Lung (tissue), 12 donors: ENCODE results near the gene CELF5. TPM values are rescaled to one million over a fixed set of nuclear protein-coding genes. Genes with fewer than 3 reads are reported as not detected.

Source experiments
- ATAC-seq: fragments of 200-7000 bp; cut with Tn5 transposase; one replicate; pipeline ENCODE4 v1.9.1; 2020; ENCODE audit warnings: moderate number of reproducible peaks; ENCODE audit not compliant: insufficient read depth, low FRiP score
- DNase-seq, 3 donors: peaks; one replicate each; pipeline ENCODE4 v3.0.0-alpha.2; 2013 to 2017
- H3K27ac ChIP-seq, 2 donors: one replicate each; pipeline ENCODE4 v1.5.1; 2013; ENCODE audit warnings: mild to moderate bottlenecking in 2 of 2, moderate library complexity in 2 of 2, control low read depth in 1 of 2, inconsistent platforms in 1 of 2, low read depth in 1 of 2, low read length in 1 of 2
- H3K27me3 ChIP-seq, 3 donors: one replicate each; pipeline ENCODE4 v1.5.1; 2013; ENCODE audit warnings: low read length in 2 of 3; ENCODE audit not compliant: control insufficient read depth in 3 of 3, insufficient read depth in 3 of 3
- H3K36me3 ChIP-seq, 4 donors: one replicate each; pipeline ENCODE4 v1.5.1; 2013; ENCODE audit warnings: low read length in 4 of 4, mild to moderate bottlenecking in 1 of 4, moderate library complexity in 1 of 4; ENCODE audit not compliant: control insufficient read depth in 4 of 4, insufficient read depth in 4 of 4
- H3K4me1 ChIP-seq, 5 donors: one replicate each; pipeline ENCODE4 v1.5.1; 2013; ENCODE audit warnings: low read length in 5 of 5, mild to moderate bottlenecking in 2 of 5, moderate library complexity in 1 of 5; ENCODE audit not compliant: control insufficient read depth in 5 of 5, insufficient read depth in 5 of 5
- H3K4me3 ChIP-seq: one replicate; pipeline ENCODE4 v1.5.1; 2013; ENCODE audit warnings: mild to moderate bottlenecking, control low read depth, moderate library complexity
- H3K9ac ChIP-seq, 2 donors: one replicate each; pipeline ENCODE4 v1.5.1; 2013; ENCODE audit warnings: low read length in 2 of 2, control low read depth in 1 of 2; ENCODE audit not compliant: insufficient read depth in 1 of 2
- H3K9me3 ChIP-seq, 4 donors: one replicate each; pipeline ENCODE4 v1.5.1; 2013; ENCODE audit warnings: low read length in 3 of 4, mild to moderate bottlenecking in 1 of 4, moderate library complexity in 1 of 4; ENCODE audit not compliant: control insufficient read depth in 4 of 4, insufficient read depth in 3 of 4
- WGBS, 2 donors: extraction: QIAGEN DNeasy Blood & Tissue Kit; methylation state at CpG; one replicate each; pipeline ENCODE4 v1.1.7; 2013; 5-methylcytosine and 5-hydroxymethylcytosine counted together
- polyA plus RNA-seq, 2 donors: library from polyadenylated mRNA; stranded (reverse); fragments of 200-250 nt; gene quantifications; one replicate each; pipeline ENCODE4 v1.2.1, GENCODE V29; 2013
- total RNA-seq, 2 donors: library from RNA; depleted of rRNA in 1 of 2; stranded (reverse); fragments of >200 nt in 1 of 2; gene quantifications; one replicate each; pipeline ENCODE4 v1.2.1, GENCODE V29; 2014 to 2021
- TF ChIP-seq, protein P1 (sequence below): IDR thresholded peaks from 2 replicates; pipeline ENCODE4 v1.5.1; 2012; ENCODE audit warnings: mild to moderate bottlenecking; ENCODE audit errors: control extremely low read depth, extremely low read depth
- donor health status: control.
- donor health status: control.
- donor health status: Bipolar disorder and iron deficiency.
- donor health status: healthy.
- donor health status: DM: yes; HTN: yes; CAD: no.

Gene CELF5
- total and polyA plus RNA-seq, 4 donors, result 0.08 to 0.14 (median 0.12) TPM; not detected in 1

DNA sequence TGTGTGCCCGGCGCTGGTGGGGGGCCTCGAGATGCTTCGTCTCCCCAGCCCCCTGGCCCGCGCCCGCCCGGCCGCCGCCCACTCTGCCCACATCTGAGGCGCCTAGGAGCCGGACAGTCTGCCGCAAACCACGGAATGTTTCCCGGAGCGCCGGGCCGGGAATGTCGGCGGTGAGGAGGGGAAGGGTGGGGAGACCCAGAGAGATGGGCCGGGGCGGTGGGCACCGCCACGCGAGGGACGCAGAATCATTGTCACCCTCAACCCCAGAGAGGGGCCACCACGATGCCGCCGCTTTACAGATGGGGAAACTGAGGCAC lies 95.9 kb downstream of the CELF5 start:
- TF ChIP-seq, protein P1, sequence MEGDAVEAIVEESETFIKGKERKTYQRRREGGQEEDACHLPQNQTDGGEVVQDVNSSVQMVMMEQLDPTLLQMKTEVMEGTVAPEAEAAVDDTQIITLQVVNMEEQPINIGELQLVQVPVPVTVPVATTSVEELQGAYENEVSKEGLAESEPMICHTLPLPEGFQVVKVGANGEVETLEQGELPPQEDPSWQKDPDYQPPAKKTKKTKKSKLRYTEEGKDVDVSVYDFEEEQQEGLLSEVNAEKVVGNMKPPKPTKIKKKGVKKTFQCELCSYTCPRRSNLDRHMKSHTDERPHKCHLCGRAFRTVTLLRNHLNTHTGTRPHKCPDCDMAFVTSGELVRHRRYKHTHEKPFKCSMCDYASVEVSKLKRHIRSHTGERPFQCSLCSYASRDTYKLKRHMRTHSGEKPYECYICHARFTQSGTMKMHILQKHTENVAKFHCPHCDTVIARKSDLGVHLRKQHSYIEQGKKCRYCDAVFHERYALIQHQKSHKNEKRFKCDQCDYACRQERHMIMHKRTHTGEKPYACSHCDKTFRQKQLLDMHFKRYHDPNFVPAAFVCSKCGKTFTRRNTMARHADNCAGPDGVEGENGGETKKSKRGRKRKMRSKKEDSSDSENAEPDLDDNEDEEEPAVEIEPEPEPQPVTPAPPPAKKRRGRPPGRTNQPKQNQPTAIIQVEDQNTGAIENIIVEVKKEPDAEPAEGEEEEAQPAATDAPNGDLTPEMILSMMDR, result no peak
- ATAC-seq (no peak), DNase-seq (no peak)
- no peaks in the 10 kb centered on the region for H3K36me3 ChIP-seq
- no peak overlapping the region for H3K27ac ChIP-seq
- no peaks in the 10 kb centered on the region for H3K4me1 ChIP-seq
- no peak overlapping the region for H3K9ac ChIP-seq
- WGBS, 2 donors, result 59 to 74% methylated on average over 21 to 29 of the region's 29 CpGs
- H3K9me3 ChIP-seq, result peaks cover 0 to 4% (median 0%) of the 10 kb centered on the region in 4 donors
- H3K4me3 ChIP-seq, result no peak overlapping the region
- H3K27me3 ChIP-seq, result no peaks in the 10 kb centered on the region

DNA sequence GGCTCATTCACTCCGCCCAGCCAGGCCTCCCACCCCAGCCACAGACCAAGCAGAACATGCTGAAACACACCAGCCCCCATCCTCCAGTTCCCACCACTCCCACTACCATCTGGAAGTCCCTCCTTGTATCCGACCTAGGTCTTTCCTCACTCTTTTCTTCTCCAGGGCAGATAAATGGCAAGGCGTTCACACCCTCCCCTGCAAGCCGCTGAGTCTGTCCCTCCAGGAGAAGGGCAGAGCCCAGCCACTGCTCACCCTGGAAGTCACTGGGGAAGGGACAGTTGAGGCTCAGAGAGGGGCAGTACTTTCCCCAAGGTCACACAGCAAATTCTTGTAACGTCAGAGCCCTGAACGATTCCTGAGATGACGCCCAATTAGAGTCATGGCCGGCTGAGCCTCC lies 96.4 kb downstream of the CELF5 start:
- TF ChIP-seq, protein P1, result no peak
- WGBS, 2 donors, result 69 to 75% methylated on average over 8 of the region's 8 CpGs
- peaks cover 0 to 4% (median 0%) of the 10 kb centered on the region in 4 donors for H3K9me3 ChIP-seq
- H3K27me3 ChIP-seq, result no peaks in the 10 kb centered on the region
- no peaks in the 10 kb centered on the region for H3K4me1 ChIP-seq
- no peak for DNase-seq
- H3K9ac ChIP-seq, result no peak overlapping the region
- H3K27ac ChIP-seq, result no peak overlapping the region
- H3K4me3 ChIP-seq, result no peak overlapping the region
- no peak for ATAC-seq
- no peaks in the 10 kb centered on the region for H3K36me3 ChIP-seq

GRCh38 chr19:3321696-3322095 lies 97.2 kb downstream of the CELF5 start:
- no peak overlapping the region for H3K9ac ChIP-seq
- H3K27ac ChIP-seq, result no peak overlapping the region
- no peaks in the 10 kb centered on the region for H3K4me1 ChIP-seq
- no peaks in the 10 kb centered on the region for H3K27me3 ChIP-seq
- no peak for DNase-seq
- no peak for ATAC-seq
- peaks cover 0 to 4% (median 0%) of the 10 kb centered on the region in 4 donors for H3K9me3 ChIP-seq
- no peak overlapping the region for H3K4me3 ChIP-seq
- TF ChIP-seq, protein P1, result no peak
- H3K36me3 ChIP-seq, result no peaks in the 10 kb centered on the region
- WGBS, 2 donors, result 62 to 63% methylated on average over 6 of the region's 6 CpGs
